IPS-15b (cell line): ENCODE results near the gene MRPL9.
"Not testable (repeated sequence)": the region's sequence is repeated elsewhere in the genome, so short reads cannot be mapped to it uniquely, and the experiment has no call there.

Experiments used
- H3K27me3 ChIP-seq: one replicate; pipeline ENCODE4 v1.6.1; 2013; ENCODE audit warnings: low read length; ENCODE audit not compliant: control insufficient read depth, insufficient read depth
- H3K36me3 ChIP-seq: one replicate; pipeline ENCODE4 v1.6.1; 2013; ENCODE audit warnings: low read length; ENCODE audit not compliant: control insufficient read depth, insufficient read depth
- H3K4me1 ChIP-seq: one replicate; pipeline ENCODE4 v1.6.1; 2013; ENCODE audit warnings: mild to moderate bottlenecking, low read length; ENCODE audit not compliant: control insufficient read depth, insufficient read depth
- H3K4me3 ChIP-seq: one replicate; pipeline ENCODE4 v1.5.1; 2013; ENCODE audit warnings: low read depth, low read length
- H3K9ac ChIP-seq: one replicate; pipeline ENCODE4 v1.6.1; 2013; ENCODE audit warnings: low read depth, mild to moderate bottlenecking, low read length
- H3K9me3 ChIP-seq: one replicate; pipeline ENCODE4 v1.6.1; 2013; ENCODE audit warnings: mild to moderate bottlenecking, low read length; ENCODE audit not compliant: control insufficient read depth, insufficient read depth

Gene MRPL9

DNA sequence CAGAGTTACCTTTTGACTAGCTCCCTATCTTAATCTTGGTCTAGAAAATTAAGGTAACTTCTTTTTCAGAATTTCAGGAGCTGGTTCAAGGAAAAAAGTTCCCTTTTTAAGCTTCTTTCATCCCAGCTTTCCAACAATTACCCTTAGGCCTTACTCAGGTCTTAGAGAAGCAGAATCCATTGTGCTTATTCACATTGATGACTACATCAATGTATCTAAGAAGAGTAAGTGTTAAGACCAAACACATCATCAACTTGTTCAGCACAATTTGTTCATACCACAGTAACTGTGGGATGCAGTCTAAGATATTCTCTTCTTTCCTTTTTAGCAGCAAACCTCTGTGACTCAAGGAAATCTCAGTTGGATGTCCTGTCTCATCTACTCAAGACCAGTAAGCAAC is 4.1 kb downstream of the MRPL9 start:
- Histone ChIP-seq H3K27me3 (no peaks in the 10 kb centered on the region), H3K9me3 (no peaks in the 10 kb centered on the region), H3K4me3 (no peak overlapping the region), H3K36me3 (peaks cover 10% of the 10 kb centered on the region), H3K9ac (no peak overlapping the region), H3K4me1 (peaks cover 7% of the 10 kb centered on the region)

DNA sequence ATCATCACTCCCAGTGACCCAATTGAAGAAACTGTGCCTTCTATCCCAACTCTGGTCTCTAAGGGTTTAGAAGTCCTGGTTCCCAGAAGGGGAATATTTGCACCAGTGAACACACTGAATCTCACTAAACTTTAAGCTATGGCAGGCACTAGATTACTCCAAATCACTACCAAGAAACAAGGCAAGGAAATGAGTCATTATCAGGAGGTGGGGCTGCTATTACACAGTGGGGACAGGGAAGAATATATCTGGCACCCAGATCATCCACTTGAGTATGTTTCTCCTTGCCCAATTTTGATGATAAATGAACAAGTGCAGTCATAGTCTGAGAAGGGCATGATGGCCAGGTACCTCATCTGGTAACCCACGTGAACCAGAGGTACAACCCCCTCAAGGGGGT is 7.0 kb downstream of the MRPL9 start:
- no peaks in the 10 kb centered on the region for H3K4me1 ChIP-seq
- peaks cover 8% of the 10 kb centered on the region for H3K36me3 ChIP-seq

DNA sequence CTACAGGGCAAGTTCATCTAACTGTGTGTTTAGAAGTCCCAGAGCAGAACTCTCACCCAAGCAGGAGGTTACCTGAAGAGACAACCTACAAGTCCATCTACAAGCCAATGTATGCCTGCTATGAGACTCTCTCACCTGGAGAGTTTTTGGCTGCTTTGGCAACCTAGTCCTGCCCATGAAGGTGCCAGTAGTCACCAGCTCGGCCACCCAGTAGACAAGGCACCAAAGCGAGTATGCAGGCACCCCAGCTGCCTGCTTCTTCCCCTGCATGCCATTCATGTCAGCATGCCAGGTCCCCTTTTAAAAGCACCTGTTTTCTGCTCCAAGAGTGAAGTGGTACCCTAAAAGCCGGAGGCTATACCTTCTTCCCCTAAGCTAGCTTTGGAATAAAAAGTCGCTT is 21.8 kb downstream of the MRPL9 start:
- Histone ChIP-seq H3K4me1 (no peaks in the 10 kb centered on the region), H3K4me3 (no peak overlapping the region), H3K27me3 (no peaks in the 10 kb centered on the region), H3K9ac (no peak overlapping the region), H3K36me3 (no peaks in the 10 kb centered on the region), H3K9me3 (peaks cover 10% of the 10 kb centered on the region)

More for the DNA sequence above, 7.0 kb downstream of the MRPL9 start:
- H3K4me3 ChIP-seq, result no peak overlapping the region
- no peaks in the 10 kb centered on the region for H3K27me3 ChIP-seq
- no peak overlapping the region for H3K9ac ChIP-seq
- H3K9me3 ChIP-seq, result no peaks in the 10 kb centered on the region

DNA sequence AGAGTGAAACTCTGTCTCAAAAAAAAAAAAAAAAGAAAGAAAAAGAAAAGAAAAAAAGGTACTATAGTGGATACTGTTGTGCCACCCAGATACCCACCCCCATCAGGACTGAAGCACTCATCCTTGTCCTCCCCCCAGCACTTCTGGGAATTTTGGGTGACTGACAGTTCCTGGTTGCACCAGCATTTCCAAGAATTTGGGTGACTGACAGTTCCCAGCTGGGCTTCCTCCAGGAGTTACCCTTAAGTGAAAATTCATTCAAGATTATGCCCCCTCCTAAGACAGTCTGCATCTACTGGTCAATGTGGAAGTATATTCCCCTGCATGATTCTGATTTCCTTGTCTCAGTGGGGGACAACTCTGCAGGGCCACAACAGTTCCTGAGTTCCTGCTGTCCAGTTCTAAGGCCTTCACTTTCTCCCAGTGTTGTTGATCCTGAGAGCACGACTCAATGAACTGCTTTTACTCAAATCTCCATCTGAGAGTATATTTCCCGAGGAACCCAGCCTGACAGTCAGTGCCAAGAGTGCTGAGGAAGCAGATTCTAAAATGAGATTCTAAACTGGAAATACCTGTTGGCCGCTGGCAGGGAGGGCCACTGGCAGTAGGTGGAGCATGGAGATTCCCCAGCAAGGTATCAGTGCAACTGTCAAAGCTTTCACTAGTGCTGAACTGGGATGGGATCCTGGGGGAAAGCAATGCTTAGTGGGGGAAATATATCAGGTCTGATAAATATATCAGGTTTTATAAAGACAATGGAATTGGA is 23.5 kb downstream of the MRPL9 start:
- Histone ChIP-seq H3K9me3 (peaks cover 10% of the 10 kb centered on the region), H3K36me3 (no peaks in the 10 kb centered on the region), H3K9ac (no peak overlapping the region), H3K4me1 (no peaks in the 10 kb centered on the region), H3K4me3 (no peak overlapping the region), H3K27me3 (no peaks in the 10 kb centered on the region)

DNA sequence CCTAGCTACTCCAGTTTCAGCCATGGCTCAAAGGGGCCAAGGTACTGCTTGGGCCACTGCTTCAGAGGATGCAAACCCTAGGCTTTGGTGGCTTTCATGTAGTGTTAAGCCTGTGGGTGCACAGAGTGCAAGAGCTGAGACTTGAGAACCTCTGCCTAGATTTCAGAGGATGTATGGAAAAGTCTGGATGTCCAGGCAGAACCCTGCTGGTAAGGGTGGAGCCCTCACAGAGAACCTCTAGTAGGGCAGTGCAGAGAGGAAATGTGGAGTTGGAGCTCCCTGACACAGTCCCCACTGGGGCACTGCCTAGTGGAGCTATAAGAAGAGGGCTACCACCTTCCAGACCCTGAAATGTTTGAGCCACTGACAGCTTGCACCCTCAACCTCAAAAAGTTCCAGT is 25.8 kb downstream of the MRPL9 start:
- no peaks in the 10 kb centered on the region for H3K36me3 ChIP-seq
- no peaks in the 10 kb centered on the region for H3K27me3 ChIP-seq
- H3K4me3 ChIP-seq, result no peak overlapping the region
- H3K4me1 ChIP-seq, result no peaks in the 10 kb centered on the region
- no peak overlapping the region for H3K9ac ChIP-seq
- peaks cover 10% of the 10 kb centered on the region for H3K9me3 ChIP-seq

DNA sequence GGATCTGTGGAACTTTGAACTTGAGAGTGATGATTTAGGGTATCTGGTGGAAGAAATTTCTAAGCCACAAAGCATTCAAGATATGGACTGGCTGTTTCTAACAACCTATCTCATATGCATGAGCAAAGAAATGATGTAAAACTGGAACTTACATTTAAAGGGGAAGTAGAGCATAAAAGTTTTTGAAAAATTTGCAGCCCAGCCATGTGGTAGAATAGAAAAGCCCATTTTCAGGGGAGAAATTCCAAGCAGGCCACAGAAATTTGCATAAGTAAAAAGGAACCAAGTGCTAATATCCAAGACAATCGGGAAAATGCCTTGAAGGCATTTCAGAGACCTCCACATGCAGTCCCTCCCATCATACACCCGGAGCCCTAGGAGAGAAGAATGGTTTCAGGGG is 26.3 kb downstream of the MRPL9 start:
- H3K4me3 ChIP-seq, result no peak overlapping the region
- no peak overlapping the region for H3K9ac ChIP-seq
- no peaks in the 10 kb centered on the region for H3K27me3 ChIP-seq

DNA sequence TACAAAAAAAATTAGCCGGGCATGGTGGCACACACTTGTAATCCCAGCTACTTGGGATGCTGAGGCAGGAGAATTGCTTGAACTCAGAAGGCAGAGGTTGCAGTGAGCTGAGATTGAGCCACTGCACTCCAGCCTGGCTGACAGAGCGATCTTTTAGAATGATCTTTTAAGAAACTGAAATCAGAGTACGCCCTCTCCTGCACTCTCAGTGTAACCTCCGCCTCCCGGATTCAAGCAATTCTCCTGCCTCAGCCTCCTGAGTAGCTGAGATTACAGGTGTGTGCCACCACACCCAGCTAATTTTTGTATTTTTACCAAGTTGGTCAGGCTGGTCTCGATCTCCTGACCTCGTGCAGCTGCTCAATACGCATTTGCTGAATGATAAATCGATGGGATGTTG is 29.3 kb downstream of the MRPL9 start:
- not testable (repeated sequence) for H3K36me3 ChIP-seq, H3K4me1 ChIP-seq, H3K27me3 ChIP-seq, H3K4me3 ChIP-seq, H3K9ac ChIP-seq
- peaks cover 10% of the 10 kb centered on the region for H3K9me3 ChIP-seq

More for the DNA sequence above, 26.3 kb downstream of the MRPL9 start:
- H3K9me3 ChIP-seq, result peaks cover 10% of the 10 kb centered on the region
- no peaks in the 10 kb centered on the region for H3K4me1 ChIP-seq
- H3K36me3 ChIP-seq, result no peaks in the 10 kb centered on the region

DNA sequence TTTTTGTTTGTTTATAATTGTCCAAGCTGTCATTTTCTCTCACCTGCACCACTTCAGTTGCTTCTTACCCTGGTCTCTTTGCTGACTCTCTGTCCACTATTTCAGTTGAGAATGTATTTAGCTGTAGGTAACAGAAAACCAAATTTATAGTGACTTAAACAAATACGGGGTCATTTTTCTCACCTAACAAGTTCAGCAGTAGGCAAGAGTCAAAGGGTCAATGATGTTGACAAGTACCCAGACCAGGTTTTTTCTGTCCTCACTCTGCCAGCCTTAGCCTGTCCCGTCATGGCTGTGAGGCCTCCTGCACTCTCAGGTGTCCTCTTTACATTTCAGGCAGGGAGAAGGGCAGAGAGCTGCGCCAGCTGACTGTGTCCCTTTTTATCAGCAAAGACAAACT is 30.2 kb downstream of the MRPL9 start:
- no peaks in the 10 kb centered on the region for H3K36me3 ChIP-seq
- H3K27me3 ChIP-seq, result no peaks in the 10 kb centered on the region
- no peak overlapping the region for H3K4me3 ChIP-seq
- peaks cover 10% of the 10 kb centered on the region for H3K9me3 ChIP-seq
- H3K9ac ChIP-seq, result no peak overlapping the region
- H3K4me1 ChIP-seq, result peaks cover 6% of the 10 kb centered on the region

DNA sequence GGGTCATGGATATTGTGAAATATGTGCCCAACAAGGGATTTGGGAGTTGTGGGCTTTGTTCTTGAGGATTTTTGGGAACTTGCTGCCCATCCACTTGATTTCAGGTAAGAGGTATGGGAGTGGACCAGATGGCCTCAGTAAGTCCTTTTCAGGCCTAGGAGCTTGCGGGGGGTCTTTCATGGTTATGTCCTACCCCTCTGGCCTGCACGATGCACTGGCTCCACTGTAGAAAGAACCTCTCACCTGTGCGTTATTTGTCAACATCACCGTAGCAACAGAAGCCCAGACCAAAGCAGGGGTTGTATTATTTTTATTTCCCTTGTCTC is 33.4 kb downstream of the MRPL9 start:
- Histone ChIP-seq H3K27me3 (peaks cover 6% of the 10 kb centered on the region), H3K9ac (no peak overlapping the region), H3K4me1 (peaks cover 12% of the 10 kb centered on the region), H3K36me3 (no peaks in the 10 kb centered on the region), H3K9me3 (no peaks in the 10 kb centered on the region), H3K4me3 (no peak overlapping the region)

DNA sequence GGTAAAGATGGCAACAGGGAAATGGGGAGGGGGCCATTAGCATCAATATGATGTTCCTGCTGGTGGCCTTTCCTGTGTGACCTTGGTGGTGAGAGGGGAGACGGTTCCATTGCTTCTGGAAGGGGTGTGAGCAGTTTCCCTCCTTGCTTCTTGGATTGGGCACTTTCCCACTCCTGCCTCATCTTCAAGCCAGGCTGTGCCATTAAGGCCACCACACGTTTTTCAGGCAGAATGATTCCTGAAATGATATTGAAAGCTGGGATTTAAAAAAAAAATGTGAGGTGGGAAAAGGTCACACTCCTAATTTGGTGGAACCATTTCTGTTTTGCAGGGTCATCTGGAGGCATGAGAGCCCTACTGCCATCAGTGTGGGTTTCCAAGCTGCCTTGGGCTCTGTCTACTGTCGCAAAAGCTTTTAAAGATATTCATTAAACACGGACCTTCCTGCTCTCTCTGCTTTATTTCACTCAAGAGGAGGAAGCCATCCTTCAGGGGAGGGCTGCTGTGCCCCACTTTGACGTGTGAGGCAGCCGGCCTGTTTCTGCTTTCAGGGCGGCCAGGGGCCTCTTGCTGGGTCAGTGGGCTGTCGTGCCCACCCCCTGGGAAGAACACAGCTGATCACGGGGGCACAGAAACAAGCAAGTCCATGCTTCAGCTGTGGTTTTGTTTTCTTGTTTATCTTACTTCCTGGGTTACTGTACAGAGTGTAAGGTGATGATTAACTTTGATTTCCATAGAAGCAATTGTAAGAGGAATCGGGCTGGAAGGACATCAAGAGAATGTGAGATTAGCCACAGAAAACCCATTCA is 33.9 kb downstream of the MRPL9 start:
- Histone ChIP-seq H3K4me1 (peaks cover 14% of the 10 kb centered on the region), H3K9ac (no peak overlapping the region), H3K4me3 (no peak overlapping the region), H3K36me3 (no peaks in the 10 kb centered on the region), H3K27me3 (peaks cover 6% of the 10 kb centered on the region), H3K9me3 (no peaks in the 10 kb centered on the region)

DNA sequence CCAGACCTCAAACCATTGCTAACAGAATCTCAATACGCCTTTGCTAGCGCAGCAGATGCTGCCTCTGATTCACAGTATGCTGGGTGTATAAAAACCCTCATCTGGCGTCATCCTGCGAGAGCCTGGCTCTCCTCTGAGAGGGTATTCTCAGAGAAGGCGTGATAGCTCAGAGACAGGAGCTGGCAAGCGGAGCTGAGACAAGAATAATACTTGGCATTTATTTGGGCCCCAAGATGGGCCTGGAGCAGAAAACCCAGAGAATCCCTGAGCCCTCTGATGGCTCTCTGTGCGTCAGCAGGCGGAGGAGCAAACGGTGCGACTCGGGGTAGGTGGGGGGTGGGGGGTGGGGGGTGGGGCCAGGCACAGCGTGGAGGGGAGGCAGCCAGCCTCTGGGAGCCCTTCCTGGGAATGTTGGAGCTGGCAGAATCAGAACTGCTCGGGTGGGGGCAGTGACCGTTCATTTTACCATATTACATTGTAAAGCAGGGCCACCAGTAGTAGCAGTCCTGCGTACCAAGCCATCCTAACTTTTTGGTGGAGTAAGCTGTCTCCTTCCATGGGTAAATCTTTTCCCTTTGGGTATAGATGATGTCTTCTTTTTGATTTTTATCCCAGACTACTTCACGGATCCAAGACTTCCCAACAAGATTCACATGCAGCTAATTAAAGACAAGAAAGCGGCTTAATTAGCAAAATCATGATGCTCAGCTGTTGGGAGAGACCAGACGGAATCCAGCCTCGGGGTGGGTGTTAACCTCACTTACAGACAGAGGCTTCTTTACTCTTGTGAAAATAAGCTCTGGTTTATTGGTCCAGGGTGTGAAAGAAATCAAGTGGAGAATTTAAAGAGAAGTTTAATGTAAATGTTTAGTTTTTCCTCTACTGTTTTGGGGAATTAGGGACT is 34.9 kb downstream of the MRPL9 start:
- Histone ChIP-seq H3K9me3 (no peaks in the 10 kb centered on the region), H3K36me3 (no peaks in the 10 kb centered on the region), H3K9ac (no peak overlapping the region), H3K4me1 (peaks cover 21% of the 10 kb centered on the region), H3K4me3 (peak overlapping the region; percentile 27), H3K27me3 (peaks cover 9% of the 10 kb centered on the region)
